AG04449 (cell line): ENCODE measurements around the gene RUFY3.

Experiments used
- CTCF ChIA-PET: fragments of 350-600 bp; formaldehyde crosslinking; extraction: SDS; loops from one replicate; lab custom pipeline; 2021; ENCODE audit warnings: antibody characterized with exemption; lab: Yijun Ruan, JAX
- POLR2A ChIA-PET: fragments of 400-600, 350-600 bp; formaldehyde crosslinking; extraction: SDS; loops from one replicate; lab custom pipeline; 2020; ENCODE audit warnings: antibody characterized with exemption, inconsistent platforms; lab: Yijun Ruan, JAX
- DNase-seq: peaks from one replicate; pipeline ENCODE4 v3.0.0-alpha.2; 2010; ENCODE audit warnings: low read depth, low spot score
- H3K4me3 ChIP-seq: 2 replicates; pipeline ENCODE4 v1.5.1; 2011; ENCODE audit warnings: low read depth, mild to moderate bottlenecking, control low read depth, low read length
- TF ChIP-seq, protein P1 (sequence below): IDR thresholded peaks from one replicate; pipeline ENCODE4 v1.5.1; 2011; ENCODE audit warnings: mild to moderate bottlenecking, moderate library complexity, low read length, control low read depth, inconsistent platforms; ENCODE audit not compliant: insufficient read depth; ENCODE audit errors: missing control alignments

RUFY3 gene

DNA sequence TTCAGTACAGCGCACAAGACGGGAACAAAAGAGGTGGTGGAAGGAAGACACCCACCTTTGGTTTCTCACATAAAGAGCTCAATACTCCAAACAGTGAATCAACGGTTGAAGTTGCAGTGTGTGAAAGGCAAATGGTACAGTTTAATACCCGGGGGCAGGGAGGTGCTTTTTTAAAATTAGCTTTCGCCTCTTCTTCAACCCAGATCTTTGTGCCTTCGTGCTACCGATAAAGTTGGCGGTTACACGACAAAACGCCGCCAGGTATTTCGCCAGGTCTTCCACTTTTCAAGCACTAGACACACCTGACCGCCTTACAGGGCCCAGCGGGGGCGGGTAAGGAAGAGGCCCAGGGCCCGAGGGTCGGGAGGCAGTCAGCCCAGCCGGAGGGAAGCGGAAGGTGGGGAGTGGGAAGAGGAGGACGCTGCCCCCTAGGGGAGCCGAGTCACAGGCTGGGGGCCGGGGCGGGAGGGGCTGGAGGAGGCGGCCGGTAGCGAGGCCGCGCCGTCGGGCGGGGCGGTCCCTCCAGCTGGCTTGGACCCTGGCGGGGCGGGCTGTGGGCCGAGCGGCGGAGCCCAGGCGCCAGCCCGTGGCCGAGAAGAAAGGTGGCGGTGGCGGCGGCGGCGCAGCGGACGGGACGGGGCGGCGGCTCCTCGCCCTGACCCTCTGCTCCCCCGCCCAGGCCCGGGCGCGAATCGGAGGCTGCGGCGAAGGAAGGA is 17.4 kb upstream of the RUFY3 start:
- DNase-seq = no peak
- TF ChIP-seq, protein P1, sequence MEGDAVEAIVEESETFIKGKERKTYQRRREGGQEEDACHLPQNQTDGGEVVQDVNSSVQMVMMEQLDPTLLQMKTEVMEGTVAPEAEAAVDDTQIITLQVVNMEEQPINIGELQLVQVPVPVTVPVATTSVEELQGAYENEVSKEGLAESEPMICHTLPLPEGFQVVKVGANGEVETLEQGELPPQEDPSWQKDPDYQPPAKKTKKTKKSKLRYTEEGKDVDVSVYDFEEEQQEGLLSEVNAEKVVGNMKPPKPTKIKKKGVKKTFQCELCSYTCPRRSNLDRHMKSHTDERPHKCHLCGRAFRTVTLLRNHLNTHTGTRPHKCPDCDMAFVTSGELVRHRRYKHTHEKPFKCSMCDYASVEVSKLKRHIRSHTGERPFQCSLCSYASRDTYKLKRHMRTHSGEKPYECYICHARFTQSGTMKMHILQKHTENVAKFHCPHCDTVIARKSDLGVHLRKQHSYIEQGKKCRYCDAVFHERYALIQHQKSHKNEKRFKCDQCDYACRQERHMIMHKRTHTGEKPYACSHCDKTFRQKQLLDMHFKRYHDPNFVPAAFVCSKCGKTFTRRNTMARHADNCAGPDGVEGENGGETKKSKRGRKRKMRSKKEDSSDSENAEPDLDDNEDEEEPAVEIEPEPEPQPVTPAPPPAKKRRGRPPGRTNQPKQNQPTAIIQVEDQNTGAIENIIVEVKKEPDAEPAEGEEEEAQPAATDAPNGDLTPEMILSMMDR = peak; percentile 51
- ChIA-PET CTCF (interaction anchor here (0.6 to 3.7 kb wide), 17 partner anchors 9 to 1007 kb away, joined by 3 to 31 read pairs (median 4); partner anchors contain the start of genes RUFY3 and UTP3), POLR2A (interaction anchor here (0.7 to 1.4 kb wide), 7 partner anchors 10 to 305 kb away, joined by 3 to 6 read pairs (median 3); partner anchors contain the start of genes GRSF1, MOB1B and UTP3)
- peak overlapping the region; percentile 69 for H3K4me3 ChIP-seq

DNA sequence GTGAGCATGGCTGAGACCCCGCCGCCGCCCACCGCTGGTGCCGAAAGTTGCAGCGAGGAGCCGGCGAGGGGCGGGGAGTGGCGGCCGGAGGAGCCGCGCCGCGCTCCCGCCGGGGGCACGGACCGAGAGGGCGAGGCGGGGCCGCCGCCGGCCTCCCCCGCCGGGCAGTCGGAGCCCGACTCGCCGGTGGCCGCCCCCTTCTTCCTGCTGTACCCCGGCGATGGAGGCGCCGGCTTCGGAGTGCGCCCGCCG is 16.9 kb upstream of the RUFY3 start:
- ChIA-PET POLR2A (interaction anchor here (0.7 to 1.4 kb wide), 5 partner anchors 10 to 304 kb away, joined by 3 to 6 read pairs (median 3); partner anchors contain the start of genes GRSF1 and MOB1B), CTCF (interaction anchor here (1.5 to 3.7 kb wide), 6 partner anchors 9 to 53 kb away, joined by 4 to 31 read pairs (median 8); partner anchors contain the start of gene UTP3)
- peak overlapping the region; percentile 69 for H3K4me3 ChIP-seq
- no peak for DNase-seq
- TF ChIP-seq, protein P1 = no peak

DNA sequence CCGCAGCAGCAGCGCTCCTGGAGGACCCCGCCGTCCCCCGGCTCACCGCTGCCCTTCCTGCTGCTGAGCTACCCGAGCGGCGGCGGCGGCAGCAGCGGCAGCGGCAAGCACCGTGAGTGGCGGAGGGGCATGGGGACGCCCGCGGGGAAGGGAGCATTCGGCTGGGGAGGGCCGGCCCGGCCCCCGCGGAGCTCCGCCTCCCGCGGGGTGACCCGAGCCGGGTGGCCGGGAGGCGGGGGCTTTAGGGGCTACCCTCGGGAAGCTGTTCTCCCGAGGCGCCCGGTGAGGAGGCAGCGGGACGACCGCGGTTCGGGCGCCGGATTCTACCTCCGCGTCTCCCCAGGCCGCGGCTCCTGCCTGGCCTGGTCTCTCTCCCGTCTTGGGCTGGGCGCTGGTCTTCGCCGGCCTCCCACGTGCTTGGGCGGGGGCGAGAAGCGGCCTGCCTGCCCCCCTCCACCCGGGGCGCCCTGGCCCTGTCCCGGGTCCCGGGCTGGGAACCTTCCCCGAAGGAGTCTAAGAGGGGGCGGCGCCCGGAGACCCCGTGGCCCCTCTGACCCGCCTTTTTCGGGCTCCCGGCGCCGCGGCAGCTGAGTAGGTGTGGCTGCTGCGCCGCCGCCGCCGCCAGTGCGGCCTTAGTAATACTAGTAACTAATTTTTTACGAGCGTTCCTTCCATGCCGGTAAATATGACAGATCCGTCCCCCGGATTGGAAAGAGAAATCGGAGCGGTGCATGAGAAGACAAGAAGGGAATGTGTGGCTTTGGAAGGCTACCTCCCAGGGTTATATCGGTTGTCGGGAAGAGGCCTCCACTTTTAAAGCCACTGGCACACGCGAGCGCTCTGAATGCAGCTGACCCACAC is 16.4 kb upstream of the RUFY3 start:
- H3K4me3 ChIP-seq = peak overlapping the region; percentile 69
- CTCF ChIA-PET = interaction anchor here (1.0 to 3.7 kb wide), 7 partner anchors 10 to 54 kb away, joined by 3 to 31 read pairs (median 6); partner anchors contain the start of gene UTP3
- no peak for DNase-seq
- POLR2A ChIA-PET = interaction anchor here (0.6 to 1.4 kb wide), 7 partner anchors 9 to 304 kb away, joined by 3 to 6 read pairs (median 3); partner anchors contain the start of genes GRSF1 and MOB1B
- TF ChIP-seq, protein P1 = no peak

DNA sequence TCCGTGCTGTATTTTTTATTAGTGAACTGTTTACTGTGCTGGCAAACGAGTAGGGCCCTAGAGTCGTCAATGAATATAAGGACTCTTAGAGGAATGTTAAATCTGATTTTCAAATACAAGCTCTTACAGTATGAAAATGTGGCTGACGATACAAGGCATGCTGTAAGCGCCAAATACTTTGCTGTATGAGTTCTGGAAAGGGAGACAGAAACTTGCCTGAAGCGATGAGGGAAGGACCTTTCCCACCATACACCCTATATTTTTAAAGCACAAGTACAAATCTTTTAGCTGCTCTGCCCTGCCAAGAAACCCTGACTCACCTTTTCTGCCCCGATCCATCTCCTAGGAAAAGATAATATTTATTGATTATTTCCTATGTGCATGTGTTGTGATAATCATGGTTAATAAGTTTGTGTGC is 15.7 kb upstream of the RUFY3 start:
- H3K4me3 ChIP-seq = peak overlapping the region; percentile 69
- CTCF ChIA-PET = interaction anchor here (1.0 to 3.7 kb wide), 4 partner anchors 13 to 54 kb away, joined by 3 to 31 read pairs (median 10); partner anchors contain the start of gene UTP3
- no peak for DNase-seq
- POLR2A ChIA-PET = interaction anchor here (0.9 kb wide), 1 partner anchor 10 kb away, joined by 3 read pairs; no protein-coding TSS in a partner anchor
- TF ChIP-seq, protein P1 = no peak

DNA sequence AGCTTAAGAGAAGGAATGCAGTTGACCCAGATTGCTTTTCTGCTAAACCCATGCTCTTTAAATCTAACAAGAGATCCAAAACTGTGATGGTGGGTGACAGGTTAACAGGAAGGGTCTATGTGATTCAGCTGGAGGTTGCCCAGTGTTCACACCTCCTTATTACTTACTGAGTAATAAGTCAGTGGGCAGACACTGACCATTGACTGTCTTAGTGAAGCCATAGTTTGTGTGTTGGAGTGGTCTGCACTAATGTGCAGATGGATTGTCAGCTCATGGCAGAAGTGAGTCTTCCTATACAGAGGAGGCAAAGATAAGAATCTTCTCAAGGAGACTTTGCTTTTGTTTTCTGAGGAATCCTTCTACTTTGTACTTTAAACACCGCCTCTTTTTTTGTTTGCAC is 15.2 kb upstream of the RUFY3 start:
- DNase-seq = no peak
- POLR2A ChIA-PET = interaction anchor here (0.9 kb wide), 1 partner anchor 10 kb away, joined by 3 read pairs; no protein-coding TSS in a partner anchor
- CTCF ChIA-PET = interaction anchor here (1.0 to 3.7 kb wide), 4 partner anchors 13 to 55 kb away, joined by 3 to 31 read pairs (median 10); partner anchors contain the start of gene UTP3
- TF ChIP-seq, protein P1 = no peak
- peak overlapping the region; percentile 69 for H3K4me3 ChIP-seq
